CD14-positive monocyte (primary cell): Measurements from ENCODE around the gene PRXL2B. TPM values are rescaled to one million over a fixed set of nuclear protein-coding genes. Genes with fewer than 3 reads are reported as not detected.

ENCODE experiments used
- DNase-seq, 3 donors: peaks; one replicate each; pipeline ENCODE4 v3.0.0-alpha.2; 2011 to 2022
- H2AFZ ChIP-seq: 2 replicates; pipeline ENCODE4 v1.6.0; 2012; ENCODE audit warnings: mild to moderate bottlenecking, low read depth, low read length, inconsistent platforms; ENCODE audit not compliant: insufficient read depth, poor library complexity, severe bottlenecking
- H3K27ac ChIP-seq, 2 donors: 1 replicate in 1 of 2; 2 replicates in 1 of 2; pipeline ENCODE4 v1.5.1; 2012 to 2013; ENCODE audit warnings: low read length in 2 of 2, control low read depth in 1 of 2, inconsistent platforms in 1 of 2, low read depth in 1 of 2, mild to moderate bottlenecking in 1 of 2
- H3K27me3 ChIP-seq, 2 donors: one replicate each; pipeline versions ENCODE4 v1.6.0 to v1.6.1; 2011 to 2013; ENCODE audit warnings: low read length in 2 of 2; ENCODE audit not compliant: control insufficient read depth in 2 of 2, insufficient read depth in 2 of 2
- H3K36me3 ChIP-seq, 2 donors: replicated peaks in 1 of 2; 1 replicate in 1 of 2; 2 replicates in 1 of 2; pipeline versions ENCODE4 v1.5.1 to v1.6.1; 2012 to 2013; ENCODE audit warnings: low read length in 2 of 2, control low read depth in 1 of 2, inconsistent platforms in 1 of 2, mild to moderate bottlenecking in 1 of 2; ENCODE audit not compliant: insufficient read depth in 2 of 2, control insufficient read depth in 1 of 2
- H3K4me1 ChIP-seq, 2 donors: 1 replicate in 1 of 2; 2 replicates in 1 of 2; pipeline versions ENCODE4 v1.5.1 to v1.6.1; 2012 to 2013; ENCODE audit warnings: low read length in 2 of 2, control low read depth in 1 of 2, inconsistent platforms in 1 of 2, mild to moderate bottlenecking in 1 of 2, moderate library complexity in 1 of 2; ENCODE audit not compliant: insufficient read depth in 2 of 2, control insufficient read depth in 1 of 2
- H3K4me2 ChIP-seq: replicated peaks from 2 replicates; pipeline ENCODE3; 2012; ENCODE audit warnings: low read length, moderate library complexity, mild to moderate bottlenecking; ENCODE audit not compliant: poor library complexity, severe bottlenecking; ENCODE audit errors: extremely low read depth
- H3K4me3 ChIP-seq, 3 experiments: fragments of 200-600 bp in 1 of 3; sonication (generic) in 1 of 3; replicated peaks in 1 of 3; 1 replicate in 2 of 3; 2 replicates in 1 of 3; pipeline ENCODE4 v1.5.1; 2011 to 2013; ENCODE audit warnings: low read length in 3 of 3, mild to moderate bottlenecking in 3 of 3, control low read depth in 2 of 3, low read depth in 2 of 3, inconsistent platforms in 1 of 3, moderate library complexity in 1 of 3
- H3K79me2 ChIP-seq: 2 replicates; pipeline ENCODE4 v1.6.0; 2012; ENCODE audit warnings: mild to moderate bottlenecking, control low read depth, inconsistent platforms, low read length, moderate library complexity; ENCODE audit not compliant: insufficient read depth
- H3K9ac ChIP-seq: 2 replicates; pipeline ENCODE4 v1.6.0; 2017; ENCODE audit warnings: low read length, mild to moderate bottlenecking; ENCODE audit not compliant: insufficient read depth, poor library complexity, severe bottlenecking
- H3K9me3 ChIP-seq, 2 donors: replicated peaks in 1 of 2; 1 replicate in 1 of 2; 2 replicates in 1 of 2; pipeline versions ENCODE4 v1.5.1 to v1.6.1; 2012 to 2013; ENCODE audit warnings: low read length in 2 of 2, control low read depth in 1 of 2; ENCODE audit not compliant: control insufficient read depth in 1 of 2, insufficient read depth in 1 of 2
- H4K20me1 ChIP-seq: 2 replicates; pipeline ENCODE4 v1.6.0; 2012; ENCODE audit warnings: mild to moderate bottlenecking, low read length, control low read depth, moderate library complexity; ENCODE audit not compliant: insufficient read depth
- H3K27ac Mint-ChIP-seq, 7 donors: one replicate each; pipeline ENCODE4 v1.8.0; 2020; ENCODE audit warnings: mild to moderate bottlenecking in 7 of 7, mixed read lengths in 7 of 7, moderate library complexity in 6 of 7, inconsistent platforms in 2 of 7
- H3K27me3 Mint-ChIP-seq, 3 donors: one replicate each; pipeline ENCODE4 v1.8.0; 2021 to 2022; ENCODE audit warnings: low read depth in 3 of 3, mild to moderate bottlenecking in 3 of 3, mixed read lengths in 3 of 3, moderate library complexity in 3 of 3, inconsistent platforms in 1 of 3
- H3K36me3 Mint-ChIP-seq, 2 donors: one replicate each; pipeline ENCODE4 v1.8.0; 2020; ENCODE audit warnings: mixed read lengths in 2 of 2, inconsistent platforms in 1 of 2, mild to moderate bottlenecking in 1 of 2
- H3K4me1 Mint-ChIP-seq: one replicate; pipeline ENCODE4 v1.8.0; 2020; ENCODE audit warnings: mild to moderate bottlenecking, mixed read lengths
- H3K4me3 Mint-ChIP-seq, 2 donors: one replicate each; pipeline ENCODE4 v1.8.0; 2020; ENCODE audit warnings: mild to moderate bottlenecking in 2 of 2, mixed read lengths in 2 of 2, moderate library complexity in 1 of 2
- H3K9me3 Mint-ChIP-seq, 7 donors: one replicate each; pipeline ENCODE4 v1.8.0; 2020 to 2022; ENCODE audit warnings: mixed read lengths in 7 of 7, mild to moderate bottlenecking in 6 of 7, moderate library complexity in 6 of 7, inconsistent platforms in 2 of 7
- CTCF ChIP-seq: fragments of 200-600 bp; IDR thresholded peaks from one replicate; pipeline ENCODE4 v1.8.0; 2022; ENCODE audit warnings: antibody characterized with exemption, mild to moderate bottlenecking
- WGBS: methylation state at CpG from one replicate; pipeline ENCODE4 v1.1.5; 2013; ENCODE audit warnings: missing lambda C conversion rate; ENCODE audit not compliant: insufficient coverage; 5-methylcytosine and 5-hydroxymethylcytosine counted together
- intact Hi-C, 2 donors: fragments of 100-400 bp; cut with micrococcal nuclease; formaldehyde crosslinking; loops; one replicate each; pipeline versions ENCODE4 v1.15.0 to v1.15.1; 2023
- polyA plus RNA-seq, 3 donors: library from polyadenylated mRNA; depleted of rRNA in 1 of 3; unstranded in 2 of 3; stranded (reverse) in 1 of 3; fragments of 300-500 nt in 2 of 3; fragments of >200 nt in 1 of 3; fragmentation: Illumina TruSeq in 2 of 3; gene quantifications; 1 replicate in 2 of 3; 2 replicates in 1 of 3; pipeline ENCODE4 v1.2.3, GENCODE V29; 2012 to 2021

PRXL2B gene
- polyA plus RNA-seq, 3 donors = 3.6 to 8.8 (median 6.0) TPM

- peaks cover 10% of the 10 kb centered on the region for H4K20me1 ChIP-seq
- peaks cover 3% of the 10 kb centered on the region for H3K79me2 ChIP-seq
- H3K4me1 Mint-ChIP-seq = peaks cover 3% of the 10 kb centered on the region
- WGBS = 89% methylated on average over 11 of the region's 11 CpGs
- H3K4me3 ChIP-seq = no peak overlapping the region
- H3K27ac Mint-ChIP-seq = peak overlapping the region in 1 of 7 donors; percentile 18
- H3K4me1 ChIP-seq = peaks cover 9 to 19% of the 10 kb centered on the region in 2 donors
- H3K9me3 Mint-ChIP-seq = no peaks in the 10 kb centered on the region
- H3K9ac ChIP-seq = no peak overlapping the region
- no peaks in the 10 kb centered on the region for H3K9me3 ChIP-seq
- no peak overlapping the region for H3K4me2 ChIP-seq
- H3K36me3 Mint-ChIP-seq = no peaks in the 10 kb centered on the region
- H3K27me3 Mint-ChIP-seq = peaks cover 16 to 68% (median 28%) of the 10 kb centered on the region in 3 donors
- no peak for DNase-seq
- H3K27me3 ChIP-seq = peaks cover 3 to 27% of the 10 kb centered on the region in 2 donors
- H3K27ac ChIP-seq = no peak overlapping the region
- no peak overlapping the region for H2AFZ ChIP-seq
- intact Hi-C loops = loop anchor here in 1 of 2 donors (10.0 kb wide), 1 partner anchor 348 kb away; the partner anchor contains the start of gene FAAP20
- H3K36me3 ChIP-seq = no peaks in the 10 kb centered on the region
- no peak for TF ChIP-seq CTCF
- H3K4me3 Mint-ChIP-seq = no peak overlapping the region
These were observed 44.2 kb upstream of the PRXL2B start for GRCh38 chr1:2542246-2542915.

- no peak overlapping the region for H3K4me3 ChIP-seq
- WGBS = 39% methylated on average over 22 of the region's 26 CpGs
- intact Hi-C loops = loop anchor here in 1 of 2 donors (10.0 kb wide), 1 partner anchor 349 kb away; the partner anchor contains the start of gene FAAP20
These were observed 43.0 kb upstream of the PRXL2B start for GRCh38 chr1:2543543-2544092.

More at GRCh38 chr1:2543543-2544092, 43.0 kb upstream of the PRXL2B start:
- H3K4me1 Mint-ChIP-seq = peaks cover 9% of the 10 kb centered on the region
- Histone ChIP-seq H3K36me3 (no peaks in the 10 kb centered on the region), H3K4me1 (peaks cover 21 to 31% of the 10 kb centered on the region in 2 donors), H3K9ac (no peak overlapping the region), H2AFZ (no peak overlapping the region), H3K4me2 (no peak overlapping the region), H3K79me2 (peaks cover 8% of the 10 kb centered on the region), H3K27ac (no peak overlapping the region), H3K9me3 (no peaks in the 10 kb centered on the region), H4K20me1 (peaks cover 11% of the 10 kb centered on the region), H3K27me3 (peaks cover 3 to 27% of the 10 kb centered on the region in 2 donors)
- no peak overlapping the region for H3K4me3 Mint-ChIP-seq
- H3K27ac Mint-ChIP-seq = no peak overlapping the region
- peaks cover 12 to 60% (median 22%) of the 10 kb centered on the region in 3 donors for H3K27me3 Mint-ChIP-seq
- TF ChIP-seq CTCF = no peak
- DNase-seq = no peak
- no peaks in the 10 kb centered on the region for H3K36me3 Mint-ChIP-seq
- H3K9me3 Mint-ChIP-seq = no peaks in the 10 kb centered on the region
